Prostate gland (tissue), 2 donors: ENCODE measurements around the gene ZNF821. TPM values are rescaled to one million over a fixed set of nuclear protein-coding genes. Genes with fewer than 3 reads are reported as not detected.
"Not testable (repeated sequence)": the region's sequence is repeated elsewhere in the genome, so short reads cannot be mapped to it uniquely, and the experiment has no call there.

Source experiments
- DNase-seq: peaks from one replicate; pipeline ENCODE4 v3.0.0-alpha.2; 2019; ENCODE audit warnings: low spot score
- H3K27ac ChIP-seq, 2 donors: fragments of 200-600 bp; sonication (generic); 2 replicates each; pipeline ENCODE4 v1.5.1; 2017 to 2019
- H3K27me3 ChIP-seq: fragments of 200-600 bp; sonication (generic); replicated peaks from 2 replicates; pipeline ENCODE4 v1.5.1; 2019; ENCODE audit not compliant: insufficient read depth
- H3K36me3 ChIP-seq, 2 donors: fragments of 200-600 bp; sonication (generic); 1 replicate in 1 of 2; 2 replicates in 1 of 2; pipeline versions ENCODE4 v1.5.1 to v1.8.1; 2017 to 2019
- H3K4me1 ChIP-seq: fragments of 200-600 bp; sonication (generic); replicated peaks from 2 replicates; pipeline ENCODE4 v1.5.1; 2019
- H3K4me3 ChIP-seq, 2 donors: fragments of 200-600 bp; sonication (generic); 2 replicates each; pipeline ENCODE4 v1.5.1; 2017 to 2019
- H3K9me3 ChIP-seq: fragments of 200-600 bp; sonication (generic); 2 replicates; pipeline ENCODE4 v1.5.1; 2017
- CTCF ChIP-seq, 4 experiments: fragments of 200-600 bp in 2 of 4; fragments of 450-650 bp in 2 of 4; sonication (generic) in 2 of 4; IDR thresholded peaks; 1 replicate in 3 of 4; 2 replicates in 1 of 4; pipeline ENCODE4 v1.5.1; 2016 to 2019; ENCODE audit warnings: antibody characterized with exemption in 4 of 4, mild to moderate bottlenecking in 2 of 4, moderate library complexity in 2 of 4
- POLR2A ChIP-seq: fragments of 450-650 bp; IDR thresholded peaks from one replicate; pipeline ENCODE4 v1.6.1; 2016; ENCODE audit warnings: antibody characterized with exemption, mild to moderate bottlenecking
- POLR2AphosphoS5 ChIP-seq: sonication (generic); formaldehyde crosslinking; IDR thresholded peaks from one replicate; pipeline ENCODE4 v1.6.1; 2017; ENCODE audit warnings: antibody characterized with exemption
- WGBS: methylation state at CpG from one replicate; pipeline ENCODE4 v1.1.5; 2018; 5-methylcytosine and 5-hydroxymethylcytosine counted together
- intact Hi-C: fragments of 100-400 bp; cut with DNase I; formaldehyde crosslinking; loops from one replicate; pipeline ENCODE4 v1.14.2; 2022
- total RNA-seq, 2 donors: library from RNA; depleted of rRNA; stranded (reverse); fragments of >200 nt; gene quantifications; one replicate each; pipeline ENCODE4 v1.1.0, GENCODE V29; 2016

Gene ZNF821
- total RNA-seq, 2 donors from 2014 or later = 20.0 to 26.6 TPM

- peaks cover 2% of the 10 kb centered on the region for H3K4me1 ChIP-seq
- no peak overlapping the region for H3K27ac ChIP-seq
- intact Hi-C loops = no loop called here
- H3K4me3 ChIP-seq = no peak overlapping the region
- peaks cover 0 to 3% of the 10 kb centered on the region in 2 donors for H3K36me3 ChIP-seq
- H3K9me3 ChIP-seq = no peaks in the 10 kb centered on the region
- WGBS = 61% methylated on average over 2 of the region's 2 CpGs
- H3K27me3 ChIP-seq = no peaks in the 10 kb centered on the region
- TF ChIP-seq POLR2A (no peak), POLR2AphosphoS5 (no peak), CTCF (IDR thresholded peaks at IDR 0.05) (no peak)
- no peak for DNase-seq
Measured at GRCh38 chr16:71914802-71915201, 30.8 kb upstream of the ZNF821 start.

DNA sequence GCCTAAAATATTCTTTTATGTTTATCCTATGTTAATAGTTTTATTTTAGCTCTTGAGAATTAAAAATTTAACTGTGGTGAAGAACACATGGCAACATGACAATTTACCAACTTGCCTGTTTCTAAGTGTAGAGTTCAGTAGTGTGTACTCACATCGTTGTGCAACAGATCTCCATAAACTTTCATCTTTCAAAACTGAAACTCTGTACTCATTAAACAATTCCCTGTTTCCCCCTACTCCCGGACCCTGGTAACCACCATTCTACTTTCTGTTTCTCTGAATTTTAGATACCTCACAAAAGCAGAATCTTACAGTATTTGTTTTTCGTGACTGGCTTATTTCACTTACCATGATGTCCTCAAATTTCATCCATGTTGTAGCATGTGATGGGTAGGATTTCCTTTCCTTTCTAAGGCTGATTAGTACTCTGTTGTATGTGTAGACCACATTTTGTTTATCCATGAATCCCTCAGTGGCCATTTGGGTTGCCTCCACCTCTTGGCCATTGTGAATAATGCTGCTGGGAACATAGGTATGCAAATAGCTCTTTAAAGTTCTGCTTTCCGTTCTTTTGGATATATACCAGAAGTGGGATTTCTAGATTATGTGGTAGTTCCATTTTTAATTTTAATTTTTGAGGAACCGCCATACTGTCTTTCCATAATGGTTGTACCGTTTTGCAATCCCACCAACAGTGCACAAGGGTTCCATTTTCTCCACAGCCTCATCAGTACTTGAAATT, 28.7 kb upstream of the ZNF821 start:
- Histone ChIP-seq H3K27ac (no peak overlapping the region), H3K9me3 (no peaks in the 10 kb centered on the region), H3K36me3 (peaks cover 0 to 1% of the 10 kb centered on the region in 2 donors), H3K4me3 (no peak overlapping the region), H3K27me3 (no peaks in the 10 kb centered on the region), H3K4me1 (peaks cover 2% of the 10 kb centered on the region)
- intact Hi-C loops = no loop called here
- 88% methylated on average over 6 of the region's 6 CpGs for WGBS
- no peak for TF ChIP-seq POLR2A
- TF ChIP-seq POLR2AphosphoS5 = no peak
- TF ChIP-seq CTCF (IDR thresholded peaks at IDR 0.05) = no peak
- no peak for DNase-seq

GRCh38 chr16:71911121-71911520, 27.1 kb upstream of the ZNF821 start:
- no peak for DNase-seq
- Histone ChIP-seq H3K4me3 (no peak overlapping the region), H3K27ac (no peak overlapping the region), H3K9me3 (no peaks in the 10 kb centered on the region), H3K27me3 (no peaks in the 10 kb centered on the region), H3K36me3 (no peaks in the 10 kb centered on the region), H3K4me1 (peaks cover 2% of the 10 kb centered on the region)
- 88% methylated on average over 7 of the region's 7 CpGs for WGBS
- intact Hi-C loops = no loop called here
- no peak for TF ChIP-seq CTCF (IDR thresholded peaks at IDR 0.05)
- no peak for TF ChIP-seq POLR2AphosphoS5
- no peak for TF ChIP-seq POLR2A

DNA sequence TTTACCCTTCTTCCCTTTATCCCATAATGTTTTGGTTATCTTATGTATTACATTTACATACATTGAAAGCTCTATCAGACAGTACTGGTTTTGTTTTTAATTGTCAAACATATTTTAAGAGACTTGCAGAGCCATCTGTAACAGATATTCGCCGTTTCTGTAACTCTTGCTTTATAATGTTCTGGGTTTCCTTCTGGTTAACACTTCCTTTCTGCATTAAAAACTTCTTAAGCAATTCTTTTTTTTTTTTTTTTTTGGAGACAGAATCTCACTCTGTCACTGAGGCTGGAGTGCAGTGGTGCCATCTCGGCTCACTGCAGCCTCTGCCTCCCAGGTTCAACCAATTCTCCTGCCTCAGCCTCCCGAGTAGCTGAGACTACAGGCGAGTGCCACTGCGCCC, 21.8 kb upstream of the ZNF821 start:
- H3K4me1 ChIP-seq, H3K27ac ChIP-seq, DNase-seq, H3K36me3 ChIP-seq, H3K9me3 ChIP-seq, H3K27me3 ChIP-seq, H3K4me3 ChIP-seq, intact Hi-C loops: not testable (repeated sequence)
- 85% methylated on average over 6 of the region's 6 CpGs for WGBS

- no peaks in the 10 kb centered on the region for H3K36me3 ChIP-seq
- 93% methylated on average over 9 of the region's 9 CpGs for WGBS
Measured at GRCh38 chr16:71904239-71904638, 20.3 kb upstream of the ZNF821 start.

More at GRCh38 chr16:71904239-71904638, 20.3 kb upstream of the ZNF821 start:
- no peak overlapping the region for H3K27ac ChIP-seq
- TF ChIP-seq CTCF (IDR thresholded peaks at IDR 0.05) = no peak
- TF ChIP-seq POLR2AphosphoS5 = no peak
- TF ChIP-seq POLR2A = no peak
- DNase-seq = no peak
- intact Hi-C loops = no loop called here
- no peaks in the 10 kb centered on the region for H3K4me1 ChIP-seq
- H3K9me3 ChIP-seq = no peaks in the 10 kb centered on the region
- no peaks in the 10 kb centered on the region for H3K27me3 ChIP-seq
- H3K4me3 ChIP-seq = no peak overlapping the region
